GM06990 (cell line): Measurements from ENCODE around the gene RNF31.

ENCODE experiments used
- DNase-seq: peaks from one replicate; pipeline ENCODE4 v3.0.0-alpha.2; 2011; ENCODE audit not compliant: insufficient read length; ENCODE audit errors: extremely low read depth
- H3K27me3 ChIP-seq: replicated peaks from 2 replicates; pipeline ENCODE4 v1.6.0; 2011; ENCODE audit warnings: low read length; ENCODE audit not compliant: control insufficient read depth, insufficient read depth
- H3K36me3 ChIP-seq: 2 replicates; pipeline ENCODE4 v1.5.1; 2011; ENCODE audit warnings: low read length; ENCODE audit not compliant: control insufficient read depth, insufficient read depth
- H3K4me3 ChIP-seq: replicated peaks from 2 replicates; pipeline ENCODE4 v1.5.1; 2011; ENCODE audit warnings: low read depth, mild to moderate bottlenecking, control low read depth, low read length
- CTCF ChIP-seq: IDR thresholded peaks from 2 replicates; pipeline ENCODE4 v1.5.1; 2011; ENCODE audit warnings: low read length, control low read depth, mild to moderate bottlenecking, inconsistent platforms; ENCODE audit not compliant: insufficient read depth, poor library complexity, severe bottlenecking

The RNF31 gene

GRCh38 chr14:24207625-24208024 is 60.3 kb downstream of the RNF31 start:
- H3K4me3 ChIP-seq = no peak overlapping the region
- DNase-seq = no peak
- no peak for TF ChIP-seq CTCF
- H3K27me3 ChIP-seq = no peaks in the 10 kb centered on the region
- peaks cover 38% of the 10 kb centered on the region for H3K36me3 ChIP-seq
